HG03064 (cell line): ENCODE measurements around the gene SETD5.

Experiments
- ATAC-seq: cut with Tn5 transposase; IDR thresholded peaks from one replicate; pipeline ENCODE4 v1.9.1; 2021; ENCODE audit warnings: low read depth; ENCODE audit not compliant: unreplicated experiment

Gene SETD5

GRCh38 chr3:9512456-9513045, 115.1 kb downstream of the SETD5 start:
- ATAC-seq, result no peak

- no peak for ATAC-seq
Observed at GRCh38 chr3:9514306-9514705, 116.9 kb downstream of the SETD5 start.

GRCh38 chr3:9514956-9515355, 117.5 kb downstream of the SETD5 start:
- ATAC-seq, result no peak

- no peak for ATAC-seq
Observed at GRCh38 chr3:9525078-9525477, 127.7 kb downstream of the SETD5 start.
